Glutamatergic neuron (in vitro differentiated cells): ENCODE measurements around the gene ZCCHC24. TPM values are rescaled to one million over a fixed set of nuclear protein-coding genes. Genes with fewer than 3 reads are reported as not detected.

Experiments used
- DNase-seq: peaks from one replicate; pipeline ENCODE4 v3.0.0; 2022
- H3K27ac Mint-ChIP-seq: one replicate; pipeline ENCODE4 v1.8.0; 2020; ENCODE audit warnings: mild to moderate bottlenecking, mixed read lengths, inconsistent platforms; ENCODE audit not compliant: unreplicated experiment
- H3K27me3 Mint-ChIP-seq: one replicate; pipeline ENCODE4 v1.8.0; 2020; ENCODE audit warnings: mild to moderate bottlenecking, moderate library complexity, mixed read lengths, inconsistent platforms; ENCODE audit not compliant: unreplicated experiment
- H3K36me3 Mint-ChIP-seq: one replicate; pipeline ENCODE4 v1.8.0; 2020; ENCODE audit warnings: mild to moderate bottlenecking, mixed read lengths, inconsistent platforms; ENCODE audit not compliant: unreplicated experiment
- H3K4me1 Mint-ChIP-seq: one replicate; pipeline ENCODE4 v1.8.0; 2020; ENCODE audit warnings: mild to moderate bottlenecking, low read depth, mixed read lengths, inconsistent platforms; ENCODE audit not compliant: unreplicated experiment
- H3K4me3 Mint-ChIP-seq: one replicate; pipeline ENCODE4 v1.8.0; 2020; ENCODE audit warnings: mild to moderate bottlenecking, mixed read lengths, inconsistent platforms; ENCODE audit not compliant: unreplicated experiment
- H3K9me3 Mint-ChIP-seq: one replicate; pipeline ENCODE4 v1.8.0; 2020; ENCODE audit warnings: mild to moderate bottlenecking, moderate library complexity, mixed read lengths, inconsistent platforms; ENCODE audit not compliant: unreplicated experiment
- CTCF ChIP-seq: fragments of 200-600 bp; sonication (generic); IDR thresholded peaks from one replicate; pipeline ENCODE4 v1.5.0; 2021; ENCODE audit not compliant: partially characterized antibody, unreplicated experiment
- total RNA-seq: library from RNA; stranded (reverse); fragmentation: NEBNext Ultra II Directional; extraction: Animal tissue kit (Norgen Biotek cat#: 25700); gene quantifications from one replicate; pipeline ENCODE4 v1.2.1, GENCODE V29; 2021; ENCODE audit not compliant: unreplicated experiment

The ZCCHC24 gene
- total RNA-seq, 1 donor from 2014 or later: 3.0 TPM

GRCh38 chr10:79436850-79437103, 8.6 kb downstream of the ZCCHC24 start:
- no peak overlapping the region for H3K27ac Mint-ChIP-seq
- H3K27me3 Mint-ChIP-seq: peaks cover 18% of the 10 kb centered on the region
- no peak overlapping the region for H3K4me3 Mint-ChIP-seq
- peaks cover 4% of the 10 kb centered on the region for H3K9me3 Mint-ChIP-seq
- no peak for TF ChIP-seq CTCF
- H3K36me3 Mint-ChIP-seq: no peaks in the 10 kb centered on the region
- H3K4me1 Mint-ChIP-seq: peaks cover 38% of the 10 kb centered on the region
- DNase-seq: no peak

GRCh38 chr10:79436066-79436849, 9.2 kb downstream of the ZCCHC24 start:
- no peak for DNase-seq
- Mint-ChIP-seq H3K36me3 (no peaks in the 10 kb centered on the region), H3K9me3 (peaks cover 4% of the 10 kb centered on the region), H3K4me1 (peaks cover 38% of the 10 kb centered on the region), H3K4me3 (peak overlapping the region; percentile 9), H3K27me3 (peaks cover 18% of the 10 kb centered on the region), H3K27ac (peak overlapping the region; percentile 69)
- TF ChIP-seq CTCF: no peak

GRCh38 chr10:79435271-79436065, 10.0 kb downstream of the ZCCHC24 start:
- no peak for TF ChIP-seq CTCF
- Mint-ChIP-seq H3K4me3 (no peak overlapping the region), H3K9me3 (peaks cover 4% of the 10 kb centered on the region), H3K27me3 (peaks cover 16% of the 10 kb centered on the region), H3K36me3 (no peaks in the 10 kb centered on the region), H3K27ac (peak overlapping the region; percentile 69), H3K4me1 (peaks cover 34% of the 10 kb centered on the region)
- DNase-seq: no peak

- Mint-ChIP-seq H3K36me3 (no peaks in the 10 kb centered on the region), H3K4me3 (peak overlapping the region; percentile 15), H3K27ac (no peak overlapping the region), H3K27me3 (peaks cover 11% of the 10 kb centered on the region), H3K9me3 (peaks cover 4% of the 10 kb centered on the region), H3K4me1 (peaks cover 33% of the 10 kb centered on the region)
- TF ChIP-seq CTCF: no peak
- DNase-seq: no peak
Observed at GRCh38 chr10:79434821-79435251, 10.6 kb downstream of the ZCCHC24 start.

GRCh38 chr10:79434223-79434687, 11.2 kb downstream of the ZCCHC24 start:
- H3K27me3 Mint-ChIP-seq: peaks cover 8% of the 10 kb centered on the region
- no peak for TF ChIP-seq CTCF
- no peak overlapping the region for H3K27ac Mint-ChIP-seq
- H3K4me3 Mint-ChIP-seq: peak overlapping the region; percentile 15
- H3K9me3 Mint-ChIP-seq: peaks cover 2% of the 10 kb centered on the region
- no peak for DNase-seq
- peaks cover 31% of the 10 kb centered on the region for H3K4me1 Mint-ChIP-seq
- H3K36me3 Mint-ChIP-seq: no peaks in the 10 kb centered on the region
